GM20000 (cell line): ENCODE data around the gene ZNF888.
"Not testable (repeated sequence)": the region's sequence is repeated elsewhere in the genome, so short reads cannot be mapped to it uniquely, and the experiment has no call there.

Experiments
- DNase-seq: peaks from one replicate; pipeline ENCODE4 v3.0.0; 2012; ENCODE audit warnings: low spot score
- CTCF ChIP-seq: IDR thresholded peaks from 2 replicates; pipeline ENCODE4 v1.5.1; 2012; ENCODE audit warnings: mild to moderate bottlenecking, control low read depth; ENCODE audit errors: extremely low read depth, missing control alignments

Gene ZNF888

GRCh38 chr19:52957591-52957990, 34.4 kb upstream of the ZNF888 start:
- DNase-seq, result no peak
- TF ChIP-seq CTCF, result no peak

GRCh38 chr19:52956917-52957316, 33.7 kb upstream of the ZNF888 start:
- no peak for TF ChIP-seq CTCF
- DNase-seq, result no peak

DNA sequence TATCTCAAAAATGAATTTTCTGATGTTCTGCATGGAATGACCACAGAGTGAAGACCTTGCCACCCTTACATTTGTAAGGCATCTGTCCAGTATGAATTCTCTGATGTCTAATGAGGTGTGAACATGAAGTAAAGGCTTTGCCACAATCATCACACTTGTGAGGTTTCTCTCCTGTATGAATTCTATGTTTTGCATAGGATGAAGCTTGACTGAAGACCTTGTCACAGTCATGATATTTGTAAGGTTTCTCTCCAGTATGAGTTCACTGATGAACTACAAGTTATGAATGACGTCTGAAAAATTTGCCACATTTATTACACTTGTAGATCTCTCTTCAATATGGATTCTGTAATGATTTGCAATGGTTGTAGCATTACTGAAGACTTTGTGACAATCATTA, 26.2 kb upstream of the ZNF888 start:
- DNase-seq, result no peak

GRCh38 chr19:52948025-52948770, 25.0 kb upstream of the ZNF888 start:
- no peak for DNase-seq
- no peak for TF ChIP-seq CTCF

More for the DNA sequence above, 26.2 kb upstream of the ZNF888 start:
- TF ChIP-seq CTCF, result no peak

DNA sequence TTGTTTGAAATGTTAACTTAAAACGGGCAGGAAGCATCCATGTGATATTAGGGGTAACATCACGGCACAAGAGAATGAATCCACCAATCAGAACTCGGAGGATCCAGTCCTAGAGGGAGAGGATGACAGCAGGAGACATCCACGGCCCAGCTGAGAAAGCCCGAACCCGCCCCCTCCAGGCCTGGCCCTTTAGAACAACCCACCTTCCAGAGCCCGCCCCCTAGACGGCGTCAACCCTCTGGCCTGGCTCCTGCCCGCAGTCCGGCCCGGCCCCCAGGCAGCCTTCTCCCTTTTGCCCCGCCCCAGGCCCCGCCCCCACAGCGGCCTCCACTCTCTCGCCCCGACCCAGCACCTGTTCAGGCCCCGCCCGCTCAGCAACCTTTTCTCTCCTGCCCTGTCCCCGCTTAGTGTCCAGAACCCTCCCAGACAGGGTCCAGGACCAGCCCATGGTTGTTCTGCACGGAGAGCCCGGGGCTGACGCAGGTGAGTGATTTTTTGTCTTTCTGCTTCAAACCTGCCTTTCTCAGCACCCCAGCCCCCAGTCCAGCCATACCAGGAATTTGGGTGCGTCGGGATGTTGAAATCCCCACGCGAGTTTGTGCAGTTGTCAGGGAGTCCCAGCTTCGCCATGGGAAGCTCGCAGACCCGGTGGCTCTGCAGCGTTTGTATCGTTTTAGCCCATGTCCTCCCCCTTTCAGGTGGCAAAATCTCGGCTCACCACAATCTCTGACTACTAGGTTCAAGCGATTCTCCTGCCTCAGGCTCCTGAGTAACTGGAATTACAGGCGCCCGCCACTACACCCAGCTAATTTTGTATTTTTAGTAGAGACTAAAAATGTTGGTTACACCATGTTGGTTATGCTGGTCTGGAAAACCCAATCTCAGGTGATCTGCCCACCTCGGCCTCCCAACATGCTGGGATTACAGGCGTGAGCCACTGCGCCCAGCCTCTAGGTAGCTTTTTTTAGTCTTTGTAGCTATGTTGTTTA, 23.4 kb upstream of the ZNF888 start:
- TF ChIP-seq CTCF, result no peak
- peak; percentile 15 for DNase-seq

DNA sequence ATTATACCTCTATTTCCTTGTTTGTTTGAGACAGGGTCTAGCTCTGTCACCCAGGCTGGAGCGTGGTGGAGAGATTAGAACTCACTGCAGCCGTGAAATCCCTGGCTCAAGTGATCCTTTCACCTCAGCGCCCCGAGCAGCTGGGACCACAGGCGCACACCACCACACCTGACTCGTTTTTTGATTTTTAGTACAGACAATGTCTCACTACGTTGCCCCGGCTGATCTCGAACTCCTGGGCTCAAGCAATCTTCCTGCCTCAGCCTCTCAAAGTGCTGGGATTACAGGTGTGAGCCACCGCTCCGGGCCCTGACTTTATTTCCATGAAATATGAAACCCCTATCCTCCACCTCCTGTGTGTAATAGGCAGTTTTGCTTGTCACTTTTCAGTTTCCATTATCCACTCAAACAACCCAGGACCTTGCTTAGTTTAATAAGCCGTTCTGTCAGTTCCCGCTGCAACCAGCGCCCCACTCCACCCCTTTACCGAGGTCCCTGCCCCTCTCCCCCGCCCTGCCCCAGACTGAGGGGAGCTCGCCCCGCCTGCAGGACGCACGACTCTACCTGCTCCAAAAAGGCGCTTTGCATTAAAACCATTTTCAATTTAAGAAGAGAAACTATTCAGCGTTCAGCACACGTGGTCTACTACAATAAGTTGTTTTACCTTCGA, 22.6 kb upstream of the ZNF888 start:
- no peak for TF ChIP-seq CTCF
- DNase-seq, result no peak

GRCh38 chr19:52944703-52945493, 21.7 kb upstream of the ZNF888 start:
- DNase-seq, result not testable (repeated sequence)
